G401.6 (cell line): Measurements from ENCODE around the gene ADAMTS4.

Source experiments
- FAIRE-seq: peaks from 2 replicates; lab custom pipeline; 2012; peaks lifted over from hg19 to GRCh38; lab: Jason Lieb, UNC

The ADAMTS4 gene

DNA sequence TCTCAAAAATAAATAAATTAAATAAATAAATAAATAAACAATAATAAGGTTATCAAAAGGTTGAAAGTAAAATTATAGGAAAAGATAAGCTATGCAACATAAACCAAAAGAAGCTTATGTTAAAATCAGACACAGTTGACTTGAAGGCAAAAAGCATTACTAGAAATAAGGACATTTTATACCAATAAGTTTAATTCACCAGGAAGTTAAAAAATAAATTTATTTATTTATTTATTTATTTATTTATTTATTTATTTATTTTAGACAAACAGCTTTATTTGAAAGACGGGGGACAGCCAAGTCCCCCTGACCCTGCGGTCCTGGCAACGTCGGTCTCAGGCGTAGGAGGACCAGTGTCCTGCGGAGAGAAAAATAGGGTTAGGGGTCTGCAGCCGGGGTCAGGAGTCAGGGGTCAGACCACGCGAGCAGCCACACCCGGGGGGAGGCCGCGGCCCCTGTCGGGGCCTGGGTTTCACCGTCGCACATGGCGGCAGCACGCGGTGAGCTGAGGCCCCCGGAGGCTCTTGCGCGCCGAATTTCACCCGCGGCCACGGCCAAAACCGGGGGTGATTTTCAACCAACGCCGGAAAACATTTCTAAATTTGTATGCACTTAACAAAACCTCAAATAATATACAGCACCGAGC lies 58.0 kb downstream of the ADAMTS4 start:
- FAIRE-seq = no peak

DNA sequence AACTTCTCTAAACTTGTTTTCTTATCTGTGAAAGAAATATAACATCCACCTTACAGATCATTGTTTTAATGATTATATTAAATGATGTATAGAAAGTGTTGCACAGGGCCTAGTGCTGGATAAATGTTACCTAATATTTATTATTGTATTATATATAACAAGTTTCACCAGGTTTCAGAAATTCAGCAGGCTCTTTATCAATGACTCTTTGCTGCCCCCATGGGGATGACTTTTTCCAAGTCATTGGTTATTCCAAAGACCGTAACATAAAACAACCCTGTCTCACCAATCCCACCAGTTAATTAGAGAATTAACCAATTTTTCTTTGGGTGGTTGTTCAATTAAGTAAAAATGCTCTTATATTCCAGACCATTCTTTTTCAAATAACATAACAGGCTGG lies 59.1 kb downstream of the ADAMTS4 start:
- FAIRE-seq = peak; percentile 94

DNA sequence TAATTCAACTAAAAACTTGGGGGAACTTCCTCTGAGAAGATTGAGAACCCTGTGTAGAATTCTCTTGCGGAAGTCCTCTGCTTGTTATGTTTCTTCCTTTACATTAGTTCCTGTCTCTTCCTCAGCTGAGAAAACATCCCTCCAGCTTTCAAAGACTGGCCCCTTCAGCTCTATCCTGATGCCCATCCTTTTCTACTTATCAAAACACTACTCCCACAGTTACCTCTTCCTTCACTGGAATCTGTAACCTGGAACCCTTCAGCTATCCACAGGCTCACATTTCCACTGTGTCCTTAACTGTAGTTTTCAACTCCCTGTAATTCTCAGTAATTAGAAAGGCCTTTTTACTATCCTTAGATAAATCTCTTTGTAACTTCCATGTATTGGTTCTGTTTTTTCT lies 60.4 kb downstream of the ADAMTS4 start:
- no peak for FAIRE-seq

DNA sequence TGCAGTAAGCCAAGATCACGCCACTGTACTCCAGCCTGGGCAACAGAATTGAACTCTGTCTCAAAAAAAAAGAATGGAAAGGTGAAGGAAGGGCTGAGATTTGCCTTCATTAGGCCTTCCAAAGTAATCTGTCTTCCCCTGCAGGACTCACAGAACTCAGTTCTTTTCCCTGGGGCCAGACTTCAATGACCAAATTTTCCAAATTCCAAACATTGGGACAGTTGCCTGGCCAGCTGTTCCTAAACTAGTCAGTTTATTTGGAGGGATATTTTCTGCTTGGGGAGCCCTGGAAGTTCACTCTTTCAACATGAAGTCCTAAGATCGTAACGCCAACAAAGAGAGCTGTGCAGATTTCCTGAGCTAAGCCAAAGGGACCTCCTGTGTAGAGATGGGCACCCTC lies 61.0 kb downstream of the ADAMTS4 start:
- FAIRE-seq = no peak
